ENCODE data around the gene GCNT4.

GCNT4 gene

GRCh38 chr5:75010838-75011237, 41.5 kb downstream of the GCNT4 start:
- DNase-seq, result no peak

GRCh38 chr5:75009556-75010345, 42.6 kb downstream of the GCNT4 start:
- no peak for DNase-seq

- DNase-seq, result no peak
Measured at GRCh38 chr5:75006865-75007822, 45.2 kb downstream of the GCNT4 start.

GRCh38 chr5:75005561-75005960, 46.8 kb downstream of the GCNT4 start:
- no peak for DNase-seq
